ENCODE results near the gene OR6J1. TPM values are rescaled to one million over a fixed set of nuclear protein-coding genes. Genes with fewer than 3 reads are reported as not detected.

Gene OR6J1
- total and polyA plus RNA-seq, 9 of the 15 experiments (the other 6 are each of a cell fraction or from before 2014, with no cell fraction given), result not detected

DNA sequence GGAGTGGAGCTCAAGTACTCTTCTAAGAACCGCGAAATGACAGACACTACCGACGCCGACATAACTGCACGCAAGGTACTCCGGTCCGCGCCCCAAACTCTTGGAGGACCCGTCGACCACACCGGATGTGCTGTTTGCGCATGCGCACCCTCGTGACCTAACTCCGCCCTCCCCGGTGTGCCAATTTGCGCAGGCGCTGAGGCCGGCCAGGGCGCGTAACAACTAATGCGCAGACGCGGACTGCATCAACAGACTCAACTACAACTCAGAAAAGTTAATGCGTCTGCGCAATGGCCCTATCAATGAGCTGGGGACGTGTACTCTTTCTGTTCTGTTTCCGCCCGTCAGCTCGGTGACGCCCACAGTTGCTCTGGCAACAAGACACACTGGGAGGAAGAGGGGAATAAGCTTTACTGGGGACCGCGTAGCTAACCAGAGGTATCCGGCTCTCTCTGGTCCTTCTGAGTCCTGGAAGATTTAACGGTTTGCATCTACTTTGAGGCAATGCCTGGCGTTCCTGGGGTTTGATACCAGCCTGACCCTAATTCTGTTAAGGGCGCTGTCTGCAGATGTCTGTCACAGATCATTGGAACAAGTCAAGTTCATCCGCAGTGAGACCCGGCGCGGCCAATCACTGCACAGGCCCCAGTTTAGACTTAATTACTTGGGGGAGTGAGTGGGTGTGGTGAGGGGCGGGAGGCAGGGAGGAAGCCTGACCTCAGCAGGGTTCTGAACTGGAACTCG is 54.9 kb downstream of the OR6J1 start, which contains the start of gene DAD1 (continued):
- TF ChIP-seq, protein P1, sequence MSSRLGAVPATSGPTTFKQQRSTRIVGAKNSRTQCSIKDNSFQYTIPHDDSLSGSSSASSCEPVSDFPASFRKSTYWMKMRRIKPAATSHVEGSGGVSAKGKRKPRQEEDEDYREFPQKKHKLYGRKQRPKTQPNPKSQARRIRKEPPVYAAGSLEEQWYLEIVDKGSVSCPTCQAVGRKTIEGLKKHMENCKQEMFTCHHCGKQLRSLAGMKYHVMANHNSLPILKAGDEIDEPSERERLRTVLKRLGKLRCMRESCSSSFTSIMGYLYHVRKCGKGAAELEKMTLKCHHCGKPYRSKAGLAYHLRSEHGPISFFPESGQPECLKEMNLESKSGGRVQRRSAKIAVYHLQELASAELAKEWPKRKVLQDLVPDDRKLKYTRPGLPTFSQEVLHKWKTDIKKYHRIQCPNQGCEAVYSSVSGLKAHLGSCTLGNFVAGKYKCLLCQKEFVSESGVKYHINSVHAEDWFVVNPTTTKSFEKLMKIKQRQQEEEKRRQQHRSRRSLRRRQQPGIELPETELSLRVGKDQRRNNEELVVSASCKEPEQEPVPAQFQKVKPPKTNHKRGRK (tag; IDR thresholded peaks at IDR 0.05), result no peak
- TF ChIP-seq COPS2 (conservative IDR thresholded peaks at IDR 0.05), result no peak
- TF ChIP-seq ZNF232 (CRISPR knock-in tag; IDR thresholded peaks at IDR 0.05), result no peak
- TF ChIP-seq GABPA (tag; conservative IDR thresholded peaks at IDR 0.05; ENCODE audit: low read depth), result peak; percentile 77
- TF ChIP-seq FOXK2 (conservative IDR thresholded peaks at IDR 0.05 in 1 of 2, IDR thresholded peaks at IDR 0.05 in 1 of 2; ENCODE audit: low read depth in 2 of 2), result peak; percentile 42 to 81; a peak in 3 of 4 replicates
- peak; percentile 87; the same call in 1 of the 2 replicates for TF ChIP-seq MXI1 (IDR thresholded peaks at IDR 0.05; ENCODE audit: low read depth, low read length)
- TF ChIP-seq POLR2H (tag; IDR thresholded peaks at IDR 0.05; ENCODE audit: low read depth), result peak; percentile 56; the same call in 1 of the 2 replicates
- no peak for TF ChIP-seq L3MBTL2 (IDR thresholded peaks at IDR 0.05)
- TF ChIP-seq, protein P2, sequence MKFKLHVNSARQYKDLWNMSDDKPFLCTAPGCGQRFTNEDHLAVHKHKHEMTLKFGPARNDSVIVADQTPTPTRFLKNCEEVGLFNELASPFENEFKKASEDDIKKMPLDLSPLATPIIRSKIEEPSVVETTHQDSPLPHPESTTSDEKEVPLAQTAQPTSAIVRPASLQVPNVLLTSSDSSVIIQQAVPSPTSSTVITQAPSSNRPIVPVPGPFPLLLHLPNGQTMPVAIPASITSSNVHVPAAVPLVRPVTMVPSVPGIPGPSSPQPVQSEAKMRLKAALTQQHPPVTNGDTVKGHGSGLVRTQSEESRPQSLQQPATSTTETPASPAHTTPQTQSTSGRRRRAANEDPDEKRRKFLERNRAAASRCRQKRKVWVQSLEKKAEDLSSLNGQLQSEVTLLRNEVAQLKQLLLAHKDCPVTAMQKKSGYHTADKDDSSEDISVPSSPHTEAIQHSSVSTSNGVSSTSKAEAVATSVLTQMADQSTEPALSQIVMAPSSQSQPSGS (CRISPR knock-in tag; IDR thresholded peaks at IDR 0.05), result no peak
- TF ChIP-seq E2F3 (CRISPR knock-in tag; IDR thresholded peaks at IDR 0.05), result no peak
- TF ChIP-seq RB1 (IDR thresholded peaks at IDR 0.05; ENCODE audit: low read depth), result no peak; the same call in 1 of the 2 replicates
- no peak for TF ChIP-seq ZNF324 (CRISPR knock-in tag; IDR thresholded peaks at IDR 0.05)
- TF ChIP-seq ZNF274 (IDR thresholded peaks at IDR 0.05; ENCODE audit: borderline replicate concordance, low read depth, low read length), result no peak
- TF ChIP-seq, protein P3, sequence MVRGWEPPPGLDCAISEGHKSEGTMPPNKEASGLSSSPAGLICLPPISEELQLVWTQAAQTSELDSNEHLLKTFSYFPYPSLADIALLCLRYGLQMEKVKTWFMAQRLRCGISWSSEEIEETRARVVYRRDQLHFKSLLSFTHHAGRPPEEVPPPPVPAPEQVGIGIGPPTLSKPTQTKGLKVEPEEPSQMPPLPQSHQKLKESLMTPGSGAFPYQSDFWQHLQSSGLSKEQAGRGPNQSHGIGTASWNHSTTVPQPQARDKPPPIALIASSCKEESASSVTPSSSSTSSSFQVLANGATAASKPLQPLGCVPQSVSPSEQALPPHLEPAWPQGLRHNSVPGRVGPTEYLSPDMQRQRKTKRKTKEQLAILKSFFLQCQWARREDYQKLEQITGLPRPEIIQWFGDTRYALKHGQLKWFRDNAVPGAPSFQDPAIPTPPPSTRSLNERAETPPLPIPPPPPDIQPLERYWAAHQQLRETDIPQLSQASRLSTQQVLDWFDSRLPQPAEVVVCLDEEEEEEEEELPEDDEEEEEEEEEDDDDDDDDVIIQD (CRISPR knock-in tag; IDR thresholded peaks at IDR 0.05), result no peak
- TF ChIP-seq EWSR1 (IDR thresholded peaks at IDR 0.05; ENCODE audit: borderline replicate concordance, low read depth, partially characterized antibody), result no peak
- TF ChIP-seq, protein P4, sequence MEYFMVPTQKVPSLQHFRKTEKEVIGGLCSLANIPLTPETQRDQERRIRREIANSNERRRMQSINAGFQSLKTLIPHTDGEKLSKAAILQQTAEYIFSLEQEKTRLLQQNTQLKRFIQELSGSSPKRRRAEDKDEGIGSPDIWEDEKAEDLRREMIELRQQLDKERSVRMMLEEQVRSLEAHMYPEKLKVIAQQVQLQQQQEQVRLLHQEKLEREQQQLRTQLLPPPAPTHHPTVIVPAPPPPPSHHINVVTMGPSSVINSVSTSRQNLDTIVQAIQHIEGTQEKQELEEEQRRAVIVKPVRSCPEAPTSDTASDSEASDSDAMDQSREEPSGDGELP (CRISPR knock-in tag; IDR thresholded peaks at IDR 0.05; ENCODE audit: borderline replicate concordance), result no peak; the same call in 1 of the 2 replicates
